HepG2 (cell line): ENCODE results near the gene POLR3H.

Source experiments
- FOSL1 ChIP-seq: sonication (generic); formaldehyde crosslinking; IDR thresholded peaks from 2 replicates; pipeline ENCODE4 v1.9.0; 2021; ENCODE audit warnings: missing genetic modification reagents, borderline replicate concordance
- LCORL ChIP-seq, 2 experiments: fragments of 450-650 bp in 1 of 2; sonication (generic) in 1 of 2; formaldehyde crosslinking in 1 of 2; IDR thresholded peaks; 2 replicates each; pipeline versions ENCODE4 v1.5.0 to v1.6.1; 2017 to 2020; ENCODE audit warnings: antibody characterized with exemption in 1 of 2, missing genetic modification reagents in 1 of 2
- TBL1XR1 ChIP-seq: fragments of 150-350 bp; IDR thresholded peaks from 2 replicates; pipeline ENCODE4 v1.6.1; 2014; ENCODE audit warnings: borderline replicate concordance, low read length; ENCODE audit not compliant: partially characterized antibody
- TBP ChIP-seq: sonication (generic); formaldehyde crosslinking; IDR thresholded peaks from 2 replicates; pipeline ENCODE4 v1.5.0; 2020; ENCODE audit warnings: missing genetic modification reagents
- ZNF430 ChIP-seq: sonication (generic); formaldehyde crosslinking; IDR thresholded peaks from 2 replicates; pipeline ENCODE4 v1.9.0; 2021; ENCODE audit warnings: mild to moderate bottlenecking, missing genetic modification reagents
- ZNF549 ChIP-seq: sonication (generic); formaldehyde crosslinking; IDR thresholded peaks from 2 replicates; pipeline ENCODE4 v1.5.0; 2020; ENCODE audit warnings: missing genetic modification reagents
- TF ChIP-seq, protein P1 (sequence below): sonication (generic); formaldehyde crosslinking; IDR thresholded peaks from 2 replicates; pipeline ENCODE4 v1.5.0; 2020; ENCODE audit warnings: mild to moderate bottlenecking, missing genetic modification reagents, moderate library complexity
- TF ChIP-seq, protein P2 (sequence below): sonication (generic); formaldehyde crosslinking; IDR thresholded peaks from 2 replicates; pipeline ENCODE4 v1.9.0; 2022; ENCODE audit warnings: missing genetic modification reagents, mild to moderate bottlenecking, borderline replicate concordance
- TF ChIP-seq, protein P3 (sequence below): sonication (generic); formaldehyde crosslinking; IDR thresholded peaks from 2 replicates; pipeline ENCODE4 v1.8.1; 2022; ENCODE audit warnings: mild to moderate bottlenecking, missing genetic modification reagents

DNA sequence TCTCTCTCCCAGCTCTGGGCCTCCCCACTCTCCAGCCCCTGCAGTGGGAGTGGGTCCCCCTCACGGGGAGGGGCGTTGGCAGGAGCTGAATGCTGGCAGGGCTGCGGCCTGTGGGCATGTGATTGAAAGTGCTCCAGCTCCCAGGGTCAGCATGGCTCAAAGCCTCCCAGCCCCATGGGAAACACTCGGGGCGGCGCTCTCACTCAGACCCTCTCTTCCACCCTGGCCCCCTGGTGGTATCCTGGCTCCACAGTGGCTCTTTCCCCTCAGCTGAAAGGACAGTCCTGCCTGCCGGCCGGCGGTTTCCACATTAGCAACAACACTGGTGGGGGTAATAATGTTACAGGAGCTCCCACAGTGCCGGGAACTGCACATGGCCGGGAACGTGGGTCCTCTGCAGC is 35.5 kb downstream of the POLR3H start:
- TF ChIP-seq LCORL (IDR thresholded peaks at IDR 0.05) (no peak), LCORL (CRISPR knock-in tag; IDR thresholded peaks at IDR 0.05) (no peak), TBL1XR1 (no peak), ZNF430 (CRISPR knock-in tag) (no peak), FOSL1 (no peak), ZNF549 (no peak), TBP (CRISPR knock-in tag) (no peak)
- TF ChIP-seq, protein P1, sequence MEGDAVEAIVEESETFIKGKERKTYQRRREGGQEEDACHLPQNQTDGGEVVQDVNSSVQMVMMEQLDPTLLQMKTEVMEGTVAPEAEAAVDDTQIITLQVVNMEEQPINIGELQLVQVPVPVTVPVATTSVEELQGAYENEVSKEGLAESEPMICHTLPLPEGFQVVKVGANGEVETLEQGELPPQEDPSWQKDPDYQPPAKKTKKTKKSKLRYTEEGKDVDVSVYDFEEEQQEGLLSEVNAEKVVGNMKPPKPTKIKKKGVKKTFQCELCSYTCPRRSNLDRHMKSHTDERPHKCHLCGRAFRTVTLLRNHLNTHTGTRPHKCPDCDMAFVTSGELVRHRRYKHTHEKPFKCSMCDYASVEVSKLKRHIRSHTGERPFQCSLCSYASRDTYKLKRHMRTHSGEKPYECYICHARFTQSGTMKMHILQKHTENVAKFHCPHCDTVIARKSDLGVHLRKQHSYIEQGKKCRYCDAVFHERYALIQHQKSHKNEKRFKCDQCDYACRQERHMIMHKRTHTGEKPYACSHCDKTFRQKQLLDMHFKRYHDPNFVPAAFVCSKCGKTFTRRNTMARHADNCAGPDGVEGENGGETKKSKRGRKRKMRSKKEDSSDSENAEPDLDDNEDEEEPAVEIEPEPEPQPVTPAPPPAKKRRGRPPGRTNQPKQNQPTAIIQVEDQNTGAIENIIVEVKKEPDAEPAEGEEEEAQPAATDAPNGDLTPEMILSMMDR: no peak
- TF ChIP-seq, protein P2, sequence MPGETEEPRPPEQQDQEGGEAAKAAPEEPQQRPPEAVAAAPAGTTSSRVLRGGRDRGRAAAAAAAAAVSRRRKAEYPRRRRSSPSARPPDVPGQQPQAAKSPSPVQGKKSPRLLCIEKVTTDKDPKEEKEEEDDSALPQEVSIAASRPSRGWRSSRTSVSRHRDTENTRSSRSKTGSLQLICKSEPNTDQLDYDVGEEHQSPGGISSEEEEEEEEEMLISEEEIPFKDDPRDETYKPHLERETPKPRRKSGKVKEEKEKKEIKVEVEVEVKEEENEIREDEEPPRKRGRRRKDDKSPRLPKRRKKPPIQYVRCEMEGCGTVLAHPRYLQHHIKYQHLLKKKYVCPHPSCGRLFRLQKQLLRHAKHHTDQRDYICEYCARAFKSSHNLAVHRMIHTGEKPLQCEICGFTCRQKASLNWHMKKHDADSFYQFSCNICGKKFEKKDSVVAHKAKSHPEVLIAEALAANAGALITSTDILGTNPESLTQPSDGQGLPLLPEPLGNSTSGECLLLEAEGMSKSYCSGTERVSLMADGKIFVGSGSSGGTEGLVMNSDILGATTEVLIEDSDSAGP (CRISPR knock-in tag): no peak
- TF ChIP-seq, protein P3, sequence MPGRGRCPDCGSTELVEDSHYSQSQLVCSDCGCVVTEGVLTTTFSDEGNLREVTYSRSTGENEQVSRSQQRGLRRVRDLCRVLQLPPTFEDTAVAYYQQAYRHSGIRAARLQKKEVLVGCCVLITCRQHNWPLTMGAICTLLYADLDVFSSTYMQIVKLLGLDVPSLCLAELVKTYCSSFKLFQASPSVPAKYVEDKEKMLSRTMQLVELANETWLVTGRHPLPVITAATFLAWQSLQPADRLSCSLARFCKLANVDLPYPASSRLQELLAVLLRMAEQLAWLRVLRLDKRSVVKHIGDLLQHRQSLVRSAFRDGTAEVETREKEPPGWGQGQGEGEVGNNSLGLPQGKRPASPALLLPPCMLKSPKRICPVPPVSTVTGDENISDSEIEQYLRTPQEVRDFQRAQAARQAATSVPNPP (CRISPR knock-in tag): no peak
